HepG2 (cell line): Measurements from ENCODE around the gene CCNB1. TPM values are rescaled to one million over a fixed set of nuclear protein-coding genes. Genes with fewer than 3 reads are reported as not detected.

Experiments used
- ATF7-NPFF ChIP-seq: sonication (generic); formaldehyde crosslinking; IDR thresholded peaks from 2 replicates; pipeline ENCODE4 v1.8.1; 2023; ENCODE audit warnings: mild to moderate bottlenecking, low read depth, missing genetic modification reagents, moderate library complexity
- CAMTA2 ChIP-seq: sonication (generic); formaldehyde crosslinking; IDR thresholded peaks from 2 replicates; pipeline ENCODE4 v1.4.0; 2020; ENCODE audit warnings: mild to moderate bottlenecking, missing genetic modification reagents, borderline replicate concordance
- CREB1 ChIP-seq, 2 experiments: fragments of 450-650 bp in 1 of 2; IDR thresholded peaks; 2 replicates each; pipeline ENCODE4 v1.6.1; 2016 to 2017; ENCODE audit warnings: control low read depth in 1 of 2, mild to moderate bottlenecking in 1 of 2, missing compliant biosample characterization in 1 of 2, missing genetic modification characterization in 1 of 2
- FOXO1 ChIP-seq: sonication (generic); formaldehyde crosslinking; IDR thresholded peaks from 2 replicates; pipeline ENCODE4 v1.4.0; 2020; ENCODE audit warnings: missing genetic modification reagents
- MTA3 ChIP-seq: sonication (generic); formaldehyde crosslinking; IDR thresholded peaks from 2 replicates; pipeline ENCODE4 v1.4.0; 2020; ENCODE audit warnings: missing genetic modification reagents
- MYNN ChIP-seq: sonication (generic); formaldehyde crosslinking; IDR thresholded peaks from 2 replicates; pipeline ENCODE4 v1.4.0; 2020; ENCODE audit warnings: mild to moderate bottlenecking, low read depth, missing genetic modification reagents
- RFXANK ChIP-seq: IDR thresholded peaks from 2 replicates; pipeline ENCODE4 v1.6.1; 2016
- SRSF9 ChIP-seq: fragments of 200-400 bp; formaldehyde crosslinking; IDR thresholded peaks from 2 replicates; pipeline ENCODE4 v1.6.1; 2018; ENCODE audit warnings: borderline replicate concordance, mild to moderate bottlenecking, low read depth, low read length; ENCODE audit not compliant: insufficient read depth, poor library complexity, severe bottlenecking
- ZBTB1 ChIP-seq: sonication (generic); formaldehyde crosslinking; IDR thresholded peaks from 2 replicates; pipeline ENCODE4 v1.4.0; 2020; ENCODE audit warnings: missing genetic modification reagents, borderline replicate concordance
- ZC3H13 ChIP-seq: sonication (generic); formaldehyde crosslinking; IDR thresholded peaks from 2 replicates; pipeline ENCODE4 v1.8.1; 2023; ENCODE audit warnings: mild to moderate bottlenecking, missing genetic modification reagents, moderate library complexity
- ZFYVE20 ChIP-seq: sonication (generic); formaldehyde crosslinking; IDR thresholded peaks from 2 replicates; pipeline ENCODE4 v1.8.0; 2023; ENCODE audit warnings: low read depth, mild to moderate bottlenecking, moderate library complexity, missing genetic modification reagents, borderline replicate concordance
- ZNF235 ChIP-seq: sonication (generic); formaldehyde crosslinking; IDR thresholded peaks from 2 replicates; pipeline ENCODE4 v1.8.1; 2023; ENCODE audit warnings: mild to moderate bottlenecking, missing genetic modification reagents, borderline replicate concordance
- ZNF33B ChIP-seq: sonication (generic); formaldehyde crosslinking; IDR thresholded peaks from 2 replicates; pipeline ENCODE4 v1.5.1; 2020; ENCODE audit warnings: mild to moderate bottlenecking, missing genetic modification reagents
- ZNF564 ChIP-seq: sonication (generic); formaldehyde crosslinking; IDR thresholded peaks from 2 replicates; pipeline ENCODE4 v1.8.1; 2023; ENCODE audit warnings: mild to moderate bottlenecking, missing genetic modification reagents
- ZNF713 ChIP-seq: sonication (generic); formaldehyde crosslinking; IDR thresholded peaks from 2 replicates; pipeline ENCODE4 v1.4.0; 2020; ENCODE audit warnings: mild to moderate bottlenecking, missing genetic modification reagents
- polyA plus RNA-seq, 8 experiments: library from polyadenylated mRNA; depleted of rRNA in 3 of 8; stranded (reverse) in 7 of 8; unstranded in 1 of 8; fragments of >200 nt; fragmentation: Illumina TruSeq in 4 of 8; extraction: Trizol in 4 of 8; gene quantifications; 2 replicates each; pipeline versions ENCODE4 v1.2.1 to v1.2.3, GENCODE V29; 2011 to 2016; ENCODE audit warnings: low read depth in 4 of 8, missing spikeins in 1 of 8, mixed read lengths in 1 of 8; ENCODE audit not compliant: insufficient read depth in 1 of 8
- total RNA-seq, 5 experiments: library from RNA; depleted of rRNA; stranded (reverse); fragments of >200 nt; fragmentation: Illumina TruSeq; extraction: Trizol; gene quantifications; 2 replicates each; pipeline ENCODE4 v1.2.3, GENCODE V29; 2016; ENCODE audit warnings: low read depth in 1 of 5
- TF ChIP-seq, protein P1 (sequence below): sonication (generic); formaldehyde crosslinking; IDR thresholded peaks from 2 replicates; pipeline ENCODE4 v1.4.0; 2020; ENCODE audit warnings: mild to moderate bottlenecking, low read depth, missing genetic modification reagents
- TF ChIP-seq, protein P2 (sequence below): sonication (generic); formaldehyde crosslinking; IDR thresholded peaks from 2 replicates; pipeline ENCODE4 v1.8.0; 2022; ENCODE audit warnings: mild to moderate bottlenecking, missing genetic modification reagents, moderate library complexity
- TF ChIP-seq, protein P3 (sequence below): sonication (generic); formaldehyde crosslinking; conservative IDR thresholded peaks from 2 replicates; pipeline ENCODE4 v1.8.0; 2022; ENCODE audit warnings: low read depth, missing genetic modification reagents
- TF ChIP-seq, protein P4 (sequence below), 2 experiments: IDR thresholded peaks; 2 replicates each; pipeline ENCODE4 v1.6.1; 2011 to 2012; ENCODE audit warnings: low read length in 2 of 2, borderline replicate concordance in 1 of 2, low read depth in 1 of 2, mild to moderate bottlenecking in 1 of 2, moderate library complexity in 1 of 2

Gene CCNB1
- total and polyA plus RNA-seq, 2 of the 13 experiments (the other 11 are each of a cell fraction or from before 2014, with no cell fraction given) = 82.3 to 316 TPM

DNA sequence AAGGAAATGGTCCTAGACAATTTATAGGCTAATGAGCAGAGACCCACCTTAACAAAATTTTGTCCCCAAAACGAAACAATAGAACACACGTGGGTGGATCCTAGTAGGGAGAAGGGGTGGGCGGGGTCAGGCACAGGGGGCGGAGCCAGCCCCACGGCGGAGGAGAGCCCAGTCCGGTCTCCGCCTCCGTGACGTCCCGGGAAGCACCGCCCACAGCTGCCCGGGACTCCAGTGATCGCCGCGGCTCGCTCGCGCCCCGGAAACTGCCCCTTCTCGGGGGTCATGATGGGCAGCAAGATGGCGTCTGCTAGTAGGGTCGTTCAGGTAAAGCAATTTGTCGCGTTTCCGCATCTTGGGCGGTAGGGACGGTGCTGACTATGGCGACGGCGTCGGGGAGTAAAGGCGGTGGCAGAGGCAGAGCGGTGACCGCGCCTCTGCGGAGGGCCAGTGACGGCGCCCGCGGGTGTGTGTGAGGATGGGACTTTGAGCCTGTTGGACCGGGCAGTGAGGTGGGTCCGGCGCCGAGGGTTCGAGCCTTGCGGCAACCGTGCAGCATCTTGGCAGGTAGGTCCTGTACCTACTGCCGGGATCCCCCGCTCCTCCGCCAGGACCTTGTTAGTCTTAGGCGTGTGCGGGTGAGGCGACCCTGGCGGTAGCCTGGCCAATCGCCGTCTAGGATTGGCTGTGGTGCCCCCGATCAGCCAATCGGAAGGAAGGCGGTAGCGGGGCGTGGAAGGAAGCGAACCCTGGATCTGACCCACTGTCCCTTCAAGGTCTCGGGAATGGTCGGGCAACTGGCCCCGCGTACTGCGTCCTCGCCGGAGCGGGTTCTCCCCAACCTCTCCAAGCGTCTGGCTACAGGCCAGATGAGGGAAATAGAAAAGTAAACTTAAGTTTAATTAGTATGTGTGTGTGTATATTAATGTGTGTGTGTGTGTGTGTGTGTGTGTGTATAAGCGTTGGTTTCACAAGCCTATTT, 50.9 kb downstream of the CCNB1 start (continued):
- TF ChIP-seq ZC3H13 (CRISPR knock-in tag) (no peak), CREB1 (IDR thresholded peaks at IDR 0.05) (peak; percentile 63), CREB1 (CRISPR knock-in tag; IDR thresholded peaks at IDR 0.05) (peak; percentile 73), MTA3 (CRISPR knock-in tag) (no peak), FOXO1 (CRISPR knock-in tag) (peak; percentile 55), ZNF713 (CRISPR knock-in tag) (peak; percentile 94), ATF7-NPFF (CRISPR knock-in tag) (no peak), ZBTB1 (CRISPR knock-in tag) (no peak), ZFYVE20 (CRISPR knock-in tag) (no peak), CAMTA2 (peak; percentile 62; the same call in 1 of the 2 replicates), ZNF564 (CRISPR knock-in tag) (0 out of 2 replicates have a peak, but pooled peaks have one; percentile 55), ZNF235 (CRISPR knock-in tag) (peak; percentile 62; the same call in 1 of the 2 replicates), ZNF33B (no peak), MYNN (CRISPR knock-in tag) (peak; percentile 62; the same call in 1 of the 2 replicates), RFXANK (CRISPR knock-in tag) (no peak; the same call in 1 of the 2 replicates), SRSF9 (no peak)
- TF ChIP-seq, protein P1, sequence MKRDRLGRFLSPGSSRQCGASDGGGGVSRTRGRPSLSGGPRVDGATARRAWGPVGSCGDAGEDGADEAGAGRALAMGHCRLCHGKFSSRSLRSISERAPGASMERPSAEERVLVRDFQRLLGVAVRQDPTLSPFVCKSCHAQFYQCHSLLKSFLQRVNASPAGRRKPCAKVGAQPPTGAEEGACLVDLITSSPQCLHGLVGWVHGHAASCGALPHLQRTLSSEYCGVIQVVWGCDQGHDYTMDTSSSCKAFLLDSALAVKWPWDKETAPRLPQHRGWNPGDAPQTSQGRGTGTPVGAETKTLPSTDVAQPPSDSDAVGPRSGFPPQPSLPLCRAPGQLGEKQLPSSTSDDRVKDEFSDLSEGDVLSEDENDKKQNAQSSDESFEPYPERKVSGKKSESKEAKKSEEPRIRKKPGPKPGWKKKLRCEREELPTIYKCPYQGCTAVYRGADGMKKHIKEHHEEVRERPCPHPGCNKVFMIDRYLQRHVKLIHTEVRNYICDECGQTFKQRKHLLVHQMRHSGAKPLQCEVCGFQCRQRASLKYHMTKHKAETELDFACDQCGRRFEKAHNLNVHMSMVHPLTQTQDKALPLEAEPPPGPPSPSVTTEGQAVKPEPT (CRISPR knock-in tag) = no peak
- TF ChIP-seq, protein P2, sequence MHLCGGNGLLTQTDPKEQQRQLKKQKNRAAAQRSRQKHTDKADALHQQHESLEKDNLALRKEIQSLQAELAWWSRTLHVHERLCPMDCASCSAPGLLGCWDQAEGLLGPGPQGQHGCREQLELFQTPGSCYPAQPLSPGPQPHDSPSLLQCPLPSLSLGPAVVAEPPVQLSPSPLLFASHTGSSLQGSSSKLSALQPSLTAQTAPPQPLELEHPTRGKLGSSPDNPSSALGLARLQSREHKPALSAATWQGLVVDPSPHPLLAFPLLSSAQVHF (CRISPR knock-in tag) = no peak
- TF ChIP-seq, protein P3, sequence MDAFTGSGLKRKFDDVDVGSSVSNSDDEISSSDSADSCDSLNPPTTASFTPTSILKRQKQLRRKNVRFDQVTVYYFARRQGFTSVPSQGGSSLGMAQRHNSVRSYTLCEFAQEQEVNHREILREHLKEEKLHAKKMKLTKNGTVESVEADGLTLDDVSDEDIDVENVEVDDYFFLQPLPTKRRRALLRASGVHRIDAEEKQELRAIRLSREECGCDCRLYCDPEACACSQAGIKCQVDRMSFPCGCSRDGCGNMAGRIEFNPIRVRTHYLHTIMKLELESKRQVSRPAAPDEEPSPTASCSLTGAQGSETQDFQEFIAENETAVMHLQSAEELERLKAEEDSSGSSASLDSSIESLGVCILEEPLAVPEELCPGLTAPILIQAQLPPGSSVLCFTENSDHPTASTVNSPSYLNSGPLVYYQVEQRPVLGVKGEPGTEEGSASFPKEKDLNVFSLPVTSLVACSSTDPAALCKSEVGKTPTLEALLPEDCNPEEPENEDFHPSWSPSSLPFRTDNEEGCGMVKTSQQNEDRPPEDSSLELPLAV = no peak
- TF ChIP-seq, protein P4, sequence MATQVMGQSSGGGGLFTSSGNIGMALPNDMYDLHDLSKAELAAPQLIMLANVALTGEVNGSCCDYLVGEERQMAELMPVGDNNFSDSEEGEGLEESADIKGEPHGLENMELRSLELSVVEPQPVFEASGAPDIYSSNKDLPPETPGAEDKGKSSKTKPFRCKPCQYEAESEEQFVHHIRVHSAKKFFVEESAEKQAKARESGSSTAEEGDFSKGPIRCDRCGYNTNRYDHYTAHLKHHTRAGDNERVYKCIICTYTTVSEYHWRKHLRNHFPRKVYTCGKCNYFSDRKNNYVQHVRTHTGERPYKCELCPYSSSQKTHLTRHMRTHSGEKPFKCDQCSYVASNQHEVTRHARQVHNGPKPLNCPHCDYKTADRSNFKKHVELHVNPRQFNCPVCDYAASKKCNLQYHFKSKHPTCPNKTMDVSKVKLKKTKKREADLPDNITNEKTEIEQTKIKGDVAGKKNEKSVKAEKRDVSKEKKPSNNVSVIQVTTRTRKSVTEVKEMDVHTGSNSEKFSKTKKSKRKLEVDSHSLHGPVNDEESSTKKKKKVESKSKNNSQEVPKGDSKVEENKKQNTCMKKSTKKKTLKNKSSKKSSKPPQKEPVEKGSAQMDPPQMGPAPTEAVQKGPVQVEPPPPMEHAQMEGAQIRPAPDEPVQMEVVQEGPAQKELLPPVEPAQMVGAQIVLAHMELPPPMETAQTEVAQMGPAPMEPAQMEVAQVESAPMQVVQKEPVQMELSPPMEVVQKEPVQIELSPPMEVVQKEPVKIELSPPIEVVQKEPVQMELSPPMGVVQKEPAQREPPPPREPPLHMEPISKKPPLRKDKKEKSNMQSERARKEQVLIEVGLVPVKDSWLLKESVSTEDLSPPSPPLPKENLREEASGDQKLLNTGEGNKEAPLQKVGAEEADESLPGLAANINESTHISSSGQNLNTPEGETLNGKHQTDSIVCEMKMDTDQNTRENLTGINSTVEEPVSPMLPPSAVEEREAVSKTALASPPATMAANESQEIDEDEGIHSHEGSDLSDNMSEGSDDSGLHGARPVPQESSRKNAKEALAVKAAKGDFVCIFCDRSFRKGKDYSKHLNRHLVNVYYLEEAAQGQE (IDR thresholded peaks at IDR 0.05; ENCODE audit: borderline replicate concordance in 1 of 2, low read depth in 1 of 2, low read length in 2 of 2) = peak in 1 of 2 experiments; percentile 17; a peak in 1 of 4 replicates
